H1 (cell line): ENCODE results near the gene PRR16. TPM values are rescaled to one million over a fixed set of nuclear protein-coding genes. Genes with fewer than 3 reads are reported as not detected.
A peak's percentile ranks its signal among the peaks of the same experiment; 100 is the strongest.

Source experiments
- CTCF ChIA-PET: fragments of 300-600 bp; sonication (Branson Sonifier 250); formaldehyde crosslinking; loops from one replicate; lab custom pipeline; 2021; ENCODE audit not compliant: partially characterized antibody; lab: Charles Lee
- POLR2A ChIA-PET: fragments of 300-600 bp; sonication (Branson Sonifier 250); formaldehyde crosslinking; loops from one replicate; lab custom pipeline; 2021; ENCODE audit warnings: inconsistent platforms; ENCODE audit not compliant: partially characterized antibody; lab: Charles Lee
- DNase-seq, 2 experiments: peaks; one replicate each; pipeline versions ENCODE4 v3.0.0 to v3.0.0-alpha.2; 2010 to 2022; ENCODE audit warnings: low spot score in 2 of 2, low read depth in 1 of 2, mixed read lengths in 1 of 2
- FAIRE-seq: peaks from 2 replicates; lab custom pipeline; 2011; peaks lifted over from hg19 to GRCh38; lab: Jason Lieb, UNC
- H2AFZ ChIP-seq: 2 replicates; pipeline ENCODE4 v1.8.1; 2012; ENCODE audit warnings: low read length, inconsistent platforms
- H2AK5ac ChIP-seq: 2 replicates; pipeline ENCODE4 v1.6.1; 2013; ENCODE audit warnings: low read depth, low read length
- H2BK120ac ChIP-seq: replicated peaks from 2 replicates; pipeline ENCODE3; 2013; ENCODE audit warnings: low read depth, low read length, inconsistent platforms
- H2BK12ac ChIP-seq: 2 replicates; pipeline ENCODE4 v1.6.1; 2013; ENCODE audit warnings: low read depth, low read length
- H2BK15ac ChIP-seq: 2 replicates; pipeline ENCODE4 v1.6.1; 2013; ENCODE audit warnings: low read length
- H2BK20ac ChIP-seq: 2 replicates; pipeline ENCODE4 v1.6.1; 2013; ENCODE audit warnings: low read length
- H2BK5ac ChIP-seq: 2 replicates; pipeline ENCODE4 v1.6.1; 2013; ENCODE audit warnings: low read depth, low read length
- H3K14ac ChIP-seq: 2 replicates; pipeline ENCODE4 v1.6.1; 2013; ENCODE audit warnings: inconsistent platforms; ENCODE audit not compliant: insufficient read length
- H3K18ac ChIP-seq: 2 replicates; pipeline ENCODE4 v1.6.1; 2013; ENCODE audit warnings: low read length; ENCODE audit errors: extremely low read depth
- H3K23ac ChIP-seq: 2 replicates; pipeline ENCODE4 v1.6.1; 2013; ENCODE audit warnings: inconsistent platforms; ENCODE audit not compliant: insufficient read length
- H3K23me2 ChIP-seq: 2 replicates; pipeline ENCODE4 v1.6.1; 2013; ENCODE audit warnings: low read depth, low read length
- H3K27ac ChIP-seq: 2 replicates; pipeline ENCODE4 v1.6.1; 2011; ENCODE audit warnings: low read depth, low read length, inconsistent platforms
- H3K27me3 ChIP-seq, 4 experiments: replicated peaks in 1 of 4; 1 replicate in 1 of 4; 2 replicates in 3 of 4; pipeline versions ENCODE4 v1.6.1 to v1.8.1; 2011 to 2013; ENCODE audit warnings: low read length in 3 of 4, mild to moderate bottlenecking in 3 of 4, inconsistent platforms in 2 of 4, mixed read lengths in 2 of 4, moderate library complexity in 1 of 4; ENCODE audit not compliant: control insufficient read depth in 3 of 4, insufficient read depth in 3 of 4; ENCODE audit errors: extremely low read depth in 1 of 4
- H3K36me3 ChIP-seq, 4 experiments: 2 replicates each; pipeline versions ENCODE4 v1.6.1 to v1.8.1; 2011 to 2013; ENCODE audit warnings: mild to moderate bottlenecking in 4 of 4, low read length in 3 of 4, moderate library complexity in 2 of 4, control low read depth in 1 of 4, inconsistent platforms in 1 of 4; ENCODE audit not compliant: insufficient read depth in 4 of 4, control insufficient read depth in 2 of 4
- H3K4ac ChIP-seq: replicated peaks from 2 replicates; pipeline ENCODE3; 2013; ENCODE audit warnings: low read length, low read depth, mixed read lengths, inconsistent platforms; ENCODE audit not compliant: insufficient read length
- H3K4me1 ChIP-seq, 4 experiments: replicated peaks in 1 of 4; 1 replicate in 1 of 4; 2 replicates in 3 of 4; pipeline versions ENCODE4 v1.6.1 to v1.8.1; 2011 to 2013; ENCODE audit warnings: low read length in 3 of 4, inconsistent platforms in 2 of 4, mixed read lengths in 1 of 4; ENCODE audit not compliant: insufficient read depth in 4 of 4, control insufficient read depth in 3 of 4
- H3K4me2 ChIP-seq, 2 experiments: 2 replicates each; pipeline versions ENCODE4 v1.6.1 to v1.8.1; 2011 to 2013; ENCODE audit warnings: low read depth in 2 of 2, low read length in 2 of 2, control low read depth in 1 of 2, inconsistent platforms in 1 of 2, mild to moderate bottlenecking in 1 of 2; ENCODE audit not compliant: insufficient read depth in 1 of 2
- H3K4me3 ChIP-seq, 4 experiments: fragments of 200-600, 300-600 bp in 1 of 4; sonication (generic), shearing (Covaris generic), sonication (Bioruptor Twin) in 1 of 4; 2 replicates each; pipeline versions ENCODE4 v1.5.1 to v1.8.1; 2011 to 2016; ENCODE audit warnings: low read length in 4 of 4, low read depth in 3 of 4, control low read depth in 2 of 4, inconsistent platforms in 2 of 4, mild to moderate bottlenecking in 2 of 4, mixed read lengths in 1 of 4, moderate library complexity in 1 of 4; ENCODE audit not compliant: insufficient read depth in 2 of 4; ENCODE audit errors: extremely low read depth in 1 of 4
- H3K56ac ChIP-seq: replicated peaks from 2 replicates; pipeline ENCODE3; 2013; ENCODE audit warnings: low read depth, mild to moderate bottlenecking, mixed read lengths, low read length, inconsistent platforms; ENCODE audit not compliant: insufficient read length
- H3K79me1 ChIP-seq: 2 replicates; pipeline ENCODE4 v1.6.1; 2013; ENCODE audit warnings: low read depth, low read length, control low read depth
- H3K79me2 ChIP-seq, 2 experiments: 2 replicates each; pipeline versions ENCODE4 v1.6.1 to v1.8.1; 2012 to 2013; ENCODE audit warnings: low read length in 2 of 2, mild to moderate bottlenecking in 2 of 2, inconsistent platforms in 1 of 2; ENCODE audit not compliant: insufficient read depth in 2 of 2, control insufficient read depth in 1 of 2
- H3K9ac ChIP-seq, 4 experiments: replicated peaks in 1 of 4; 1 replicate in 1 of 4; 2 replicates in 3 of 4; pipeline versions ENCODE4 v1.6.1 to v1.8.1; 2011 to 2013; ENCODE audit warnings: low read depth in 3 of 4, low read length in 3 of 4, control low read depth in 2 of 4, mild to moderate bottlenecking in 2 of 4, moderate library complexity in 2 of 4, inconsistent platforms in 1 of 4; ENCODE audit errors: extremely low read depth in 1 of 4
- H3K9me3 ChIP-seq, 2 experiments: 2 replicates each; pipeline versions ENCODE4 v1.6.1 to v1.8.1; 2012 to 2013; ENCODE audit warnings: mild to moderate bottlenecking in 2 of 2, moderate library complexity in 2 of 2, control low read depth in 1 of 2, inconsistent platforms in 1 of 2, low read depth in 1 of 2, low read length in 1 of 2, mixed read lengths in 1 of 2; ENCODE audit not compliant: insufficient read depth in 2 of 2
- H4K20me1 ChIP-seq, 2 experiments: replicated peaks in 1 of 2; 2 replicates each; pipeline versions ENCODE3 to v1.8.1; 2011 to 2013; ENCODE audit warnings: inconsistent platforms in 2 of 2, low read length in 2 of 2, mild to moderate bottlenecking in 1 of 2; ENCODE audit not compliant: insufficient read depth in 2 of 2, control insufficient read depth in 1 of 2
- H4K5ac ChIP-seq: 2 replicates; pipeline ENCODE4 v1.6.1; 2013; ENCODE audit warnings: low read length, low read depth, mixed read lengths, inconsistent platforms; ENCODE audit not compliant: insufficient read length
- H4K8ac ChIP-seq: 2 replicates; pipeline ENCODE4 v1.8.0; 2013; ENCODE audit warnings: mild to moderate bottlenecking, moderate library complexity, low read length, inconsistent platforms; ENCODE audit not compliant: insufficient read depth; ENCODE audit errors: extremely low read depth
- H4K91ac ChIP-seq: replicated peaks from 2 replicates; pipeline ENCODE3; 2013; ENCODE audit warnings: low read length, mixed read lengths, inconsistent platforms; ENCODE audit not compliant: insufficient read length
- BCL11A ChIP-seq, 2 experiments: IDR thresholded peaks; one replicate each; pipeline ENCODE4 v1.6.1; 2011; ENCODE audit warnings: low read depth in 2 of 2, low read length in 2 of 2, mild to moderate bottlenecking in 2 of 2
- CEBPB ChIP-seq: IDR thresholded peaks from 2 replicates; pipeline ENCODE4 v1.6.1; 2012; ENCODE audit warnings: low read depth, low read length
- EGR1 ChIP-seq: IDR thresholded peaks from 2 replicates; pipeline ENCODE4 v1.6.1; 2011; ENCODE audit warnings: low read depth, low read length, borderline replicate concordance
- GABPA ChIP-seq: IDR thresholded peaks from 2 replicates; pipeline ENCODE4 v1.6.1; 2011; ENCODE audit warnings: mild to moderate bottlenecking, low read length, moderate library complexity, borderline replicate concordance; ENCODE audit not compliant: insufficient read depth
- PHF8 ChIP-seq: fragments of 200-600 bp; sonication (generic); conservative IDR thresholded peaks from 2 replicates; pipeline ENCODE4 v1.7.1; 2012; ENCODE audit warnings: low read depth, mild to moderate bottlenecking, inconsistent platforms, low read length, moderate library complexity
- SIRT6 ChIP-seq: IDR thresholded peaks from one replicate; pipeline ENCODE4 v1.7.1; 2012; ENCODE audit warnings: low read length, inconsistent platforms
- TEAD4 ChIP-seq: IDR thresholded peaks from 2 replicates; pipeline ENCODE4 v1.6.1; 2012; ENCODE audit warnings: low read depth, low read length, inconsistent platforms, mixed read lengths
- USF2 ChIP-seq: IDR thresholded peaks from 2 replicates; pipeline ENCODE4 v1.6.1; 2011; ENCODE audit warnings: low read length, improper control_type of control experiment
- WGBS, 2 experiments: shearing (Covaris generic) in 1 of 2; methylation state at CpG; one replicate each; pipeline versions ENCODE4 v1.1.6 to v1.1.7; 2013 to 2015; ENCODE audit warnings: low lambda C conversion rate in 2 of 2, mixed read lengths in 2 of 2, inconsistent platforms in 1 of 2, low coverage in 1 of 2, missing lambda C conversion rate in 1 of 2; ENCODE audit not compliant: insufficient replicate concordance in 2 of 2, insufficient coverage in 1 of 2, insufficient read length in 1 of 2; ENCODE audit errors: extremely low coverage in 1 of 2, missing lambda C conversion rate in 1 of 2; 5-methylcytosine and 5-hydroxymethylcytosine counted together
- polyA plus RNA-seq, 7 experiments: library from polyadenylated mRNA; depleted of rRNA in 3 of 7; stranded (reverse) in 5 of 7; unstranded in 2 of 7; fragments of >200 nt in 5 of 7; fragments of 200-250 nt in 2 of 7; gene quantifications; 1 replicate in 5 of 7; 2 replicates in 1 of 7; 4 replicates in 1 of 7; pipeline versions ENCODE4 v1.2.1 to v1.2.3, GENCODE V29; 2011 to 2013; ENCODE audit warnings: missing spikeins in 2 of 7, mixed read lengths in 2 of 7
- total RNA-seq: library from RNA; stranded (reverse); fragmentation: NEBNext Ultra II Directional; extraction: Animal tissue kit (Norgen Biotek cat#: 25700); gene quantifications from 2 replicates; pipeline ENCODE4 v1.2.1, GENCODE V29; 2021

The PRR16 gene
- total and polyA plus RNA-seq, 2 of the 8 experiments (the other 6 are each of a cell fraction or from before 2014, with no cell fraction given): 0.73 to 1.6 TPM

- Histone ChIP-seq H3K27ac (no peak overlapping the region), H4K8ac (no peak overlapping the region), H2AFZ (0 out of 2 replicates have a peak overlapping the region, but pooled peaks have one; percentile 10), H3K23ac (no peak overlapping the region), H3K18ac (no peak overlapping the region), H3K9me3 (no peaks in the 10 kb centered on the region), H4K91ac (no peak overlapping the region), H3K36me3 (no peaks in the 10 kb centered on the region), H3K27me3 (no peaks in the 10 kb centered on the region), H3K9ac (no peak overlapping the region), H2AK5ac (no peak overlapping the region), H3K23me2 (no peaks in the 10 kb centered on the region), H2BK5ac (no peak overlapping the region), H2BK15ac (no peak overlapping the region), H4K5ac (no peak overlapping the region), H2BK12ac (no peak overlapping the region), H4K20me1 (no peaks in the 10 kb centered on the region), H2BK20ac (no peak overlapping the region), H3K79me2 (no peaks in the 10 kb centered on the region), H3K14ac (no peak overlapping the region), H3K4me2 (no peak overlapping the region), H3K79me1 (no peaks in the 10 kb centered on the region), H3K4me3 (no peak overlapping the region), H3K56ac (no peak overlapping the region), H3K4me1 (peaks cover 0 to 3% (median 1%) of the 10 kb centered on the region in 4 experiments; a peak in 2 of 7 replicates), H2BK120ac (no peak overlapping the region), H3K4ac (no peak overlapping the region)
- POLR2A ChIA-PET: interaction anchor here (1.3 kb wide), 1 partner anchor 19 kb away, joined by 4 read pairs; no protein-coding TSS in a partner anchor
- CTCF ChIA-PET: interaction anchor here (0.5 to 2.3 kb wide), 12 partner anchors 8 to 1526 kb away, joined by 3 to 14 read pairs (median 3); no protein-coding TSS in a partner anchor
- TF ChIP-seq EGR1 (no peak), PHF8 (no peak), SIRT6 (no peak), GABPA (no peak), TEAD4 (no peak), BCL11A (IDR thresholded peaks at IDR 0.05; ENCODE audit: low read depth in 2 of 2, low read length in 2 of 2) (no peak), USF2 (no peak), CEBPB (no peak)
- DNase-seq (no peak), FAIRE-seq (no peak)
- WGBS, 2 experiments: 80% methylated on average over 3 of the region's 3 CpGs; no CpG with 5 or more reads in 1 of the 2 experiments
Measured at GRCh38 chr5:120531215-120531614, 67.1 kb downstream of the PRR16 start.
